ENCODE data around the gene SPHK2. TPM values are rescaled to one million over a fixed set of nuclear protein-coding genes. Genes with fewer than 3 reads are reported as not detected.
A peak's percentile ranks its signal among the peaks of the same experiment; 100 is the strongest.

The SPHK2 gene
- total RNA-seq, 1 donor from 2014 or later: 137 TPM

- peak overlapping the region; percentile 85 for H3K4me3 Mint-ChIP-seq (ENCODE audit: low read depth)
- no peaks in the 10 kb centered on the region for H3K36me3 Mint-ChIP-seq (ENCODE audit: insufficient read depth)
- no peak for TF ChIP-seq CTCF (IDR thresholded peaks at IDR 0.05; ENCODE audit: unreplicated experiment)
- peaks cover 18% of the 10 kb centered on the region for H3K4me1 Mint-ChIP-seq (ENCODE audit: low read depth)
- peaks cover 12% of the 10 kb centered on the region for H3K27me3 Mint-ChIP-seq
- no peak overlapping the region for H3K27ac Mint-ChIP-seq
- DNase-seq (ENCODE audit: low spot score, unreplicated experiment): no peak
- H3K9me3 Mint-ChIP-seq (ENCODE audit: low read depth): no peaks in the 10 kb centered on the region
Measured at GRCh38 chr19:48635966-48636858, 16.9 kb downstream of the SPHK2 start.

GRCh38 chr19:48636859-48637448 is 17.6 kb downstream of the SPHK2 start, which contains the start of gene DBP:
Gene DBP (minus strand): TSS chr19:48637379. CDS start chr19:48636994, 385 bp downstream.
- TF ChIP-seq CTCF (IDR thresholded peaks at IDR 0.05; ENCODE audit: unreplicated experiment): peak; percentile 31
- peak within 1 kb of the TSS; percentile 97 for H3K27ac Mint-ChIP-seq
- peaks cover 18% of the 10 kb centered on the region for H3K4me1 Mint-ChIP-seq (ENCODE audit: low read depth)

GRCh38 chr19:48637449-48637947 is 18.2 kb downstream of the SPHK2 start:
- Mint-ChIP-seq H3K4me1 (ENCODE audit: low read depth) (peaks cover 17% of the 10 kb centered on the region), H3K9me3 (ENCODE audit: low read depth) (no peaks in the 10 kb centered on the region), H3K27me3 (peaks cover 16% of the 10 kb centered on the region), H3K4me3 (ENCODE audit: low read depth) (peak overlapping the region; percentile 85), H3K36me3 (ENCODE audit: insufficient read depth) (no peaks in the 10 kb centered on the region), H3K27ac (peak overlapping the region; percentile 97)
- TF ChIP-seq CTCF (IDR thresholded peaks at IDR 0.05; ENCODE audit: unreplicated experiment): no peak
- peak; percentile 95 for DNase-seq (ENCODE audit: low spot score, unreplicated experiment)

More at GRCh38 chr19:48636859-48637448, 17.6 kb downstream of the SPHK2 start, which contains the start of gene DBP:
- no peaks in the 10 kb centered on the region for H3K9me3 Mint-ChIP-seq (ENCODE audit: low read depth)
- H3K36me3 Mint-ChIP-seq (ENCODE audit: insufficient read depth): no peaks in the 10 kb centered on the region
- H3K4me3 Mint-ChIP-seq (ENCODE audit: low read depth): peak within 1 kb of the TSS; percentile 85
- DNase-seq (ENCODE audit: low spot score, unreplicated experiment): no peak
- H3K27me3 Mint-ChIP-seq: peaks cover 16% of the 10 kb centered on the region

- DNase-seq (ENCODE audit: low spot score, unreplicated experiment): peak; percentile 62
- TF ChIP-seq CTCF (IDR thresholded peaks at IDR 0.05; ENCODE audit: unreplicated experiment): peak; percentile 24
- Mint-ChIP-seq H3K4me1 (ENCODE audit: low read depth) (peaks cover 16% of the 10 kb centered on the region), H3K4me3 (ENCODE audit: low read depth) (peak overlapping the region; percentile 85), H3K27ac (peak overlapping the region; percentile 97), H3K9me3 (ENCODE audit: low read depth) (no peaks in the 10 kb centered on the region), H3K27me3 (peaks cover 16% of the 10 kb centered on the region), H3K36me3 (ENCODE audit: insufficient read depth) (no peaks in the 10 kb centered on the region)
Measured at GRCh38 chr19:48637948-48638830, 18.9 kb downstream of the SPHK2 start.
